Measurements from ENCODE around the gene GBX2.

DNA sequence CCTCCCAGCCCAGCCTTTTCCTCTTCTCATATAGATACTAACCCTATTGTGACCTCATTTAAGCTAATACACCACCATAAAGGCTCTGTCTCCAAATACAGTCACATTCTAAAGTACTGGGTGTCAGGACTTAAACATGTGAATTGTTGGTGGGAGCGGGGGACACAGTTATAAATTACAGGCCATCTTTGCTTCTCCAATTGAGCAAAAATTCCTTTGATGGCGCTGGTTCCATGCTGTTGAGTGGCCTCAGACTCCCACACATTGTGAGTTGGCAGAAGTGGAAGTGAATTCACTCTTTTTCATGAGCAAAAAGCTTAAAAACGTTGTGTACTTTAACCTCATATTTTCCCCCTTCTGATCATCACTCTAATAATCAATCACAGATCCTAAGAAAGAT is 46.0 kb downstream of the GBX2 start:
- TF ChIP-seq, protein P1, sequence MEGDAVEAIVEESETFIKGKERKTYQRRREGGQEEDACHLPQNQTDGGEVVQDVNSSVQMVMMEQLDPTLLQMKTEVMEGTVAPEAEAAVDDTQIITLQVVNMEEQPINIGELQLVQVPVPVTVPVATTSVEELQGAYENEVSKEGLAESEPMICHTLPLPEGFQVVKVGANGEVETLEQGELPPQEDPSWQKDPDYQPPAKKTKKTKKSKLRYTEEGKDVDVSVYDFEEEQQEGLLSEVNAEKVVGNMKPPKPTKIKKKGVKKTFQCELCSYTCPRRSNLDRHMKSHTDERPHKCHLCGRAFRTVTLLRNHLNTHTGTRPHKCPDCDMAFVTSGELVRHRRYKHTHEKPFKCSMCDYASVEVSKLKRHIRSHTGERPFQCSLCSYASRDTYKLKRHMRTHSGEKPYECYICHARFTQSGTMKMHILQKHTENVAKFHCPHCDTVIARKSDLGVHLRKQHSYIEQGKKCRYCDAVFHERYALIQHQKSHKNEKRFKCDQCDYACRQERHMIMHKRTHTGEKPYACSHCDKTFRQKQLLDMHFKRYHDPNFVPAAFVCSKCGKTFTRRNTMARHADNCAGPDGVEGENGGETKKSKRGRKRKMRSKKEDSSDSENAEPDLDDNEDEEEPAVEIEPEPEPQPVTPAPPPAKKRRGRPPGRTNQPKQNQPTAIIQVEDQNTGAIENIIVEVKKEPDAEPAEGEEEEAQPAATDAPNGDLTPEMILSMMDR (IDR thresholded peaks at IDR 0.05) = no peak
- no peak for TF ChIP-seq EZH2 (IDR thresholded peaks at IDR 0.05; ENCODE audit: borderline replicate concordance, insufficient read depth, low read depth, low read length, poor library complexity, severe bottlenecking)

All from B cell (primary cell).